OCI-LY1 (cell line): ENCODE data around the gene NFIB.

Source experiments
- EZH2 ChIP-seq: fragments of 200-600 bp; sonication (generic), shearing (Covaris generic); IDR thresholded peaks from 2 replicates; pipeline ENCODE4 v1.8.0; 2017; ENCODE audit warnings: borderline replicate concordance, mixed run types, mild to moderate bottlenecking, antibody characterized with exemption, low read length, moderate library complexity, mixed read lengths
- TF ChIP-seq, protein P1 (sequence below): fragments of 200-600 bp; sonication (generic), shearing (Covaris generic); IDR thresholded peaks from 2 replicates; pipeline ENCODE4 v1.5.1; 2017; ENCODE audit warnings: mild to moderate bottlenecking, antibody characterized with exemption, low read length, moderate library complexity, mixed read lengths

DNA sequence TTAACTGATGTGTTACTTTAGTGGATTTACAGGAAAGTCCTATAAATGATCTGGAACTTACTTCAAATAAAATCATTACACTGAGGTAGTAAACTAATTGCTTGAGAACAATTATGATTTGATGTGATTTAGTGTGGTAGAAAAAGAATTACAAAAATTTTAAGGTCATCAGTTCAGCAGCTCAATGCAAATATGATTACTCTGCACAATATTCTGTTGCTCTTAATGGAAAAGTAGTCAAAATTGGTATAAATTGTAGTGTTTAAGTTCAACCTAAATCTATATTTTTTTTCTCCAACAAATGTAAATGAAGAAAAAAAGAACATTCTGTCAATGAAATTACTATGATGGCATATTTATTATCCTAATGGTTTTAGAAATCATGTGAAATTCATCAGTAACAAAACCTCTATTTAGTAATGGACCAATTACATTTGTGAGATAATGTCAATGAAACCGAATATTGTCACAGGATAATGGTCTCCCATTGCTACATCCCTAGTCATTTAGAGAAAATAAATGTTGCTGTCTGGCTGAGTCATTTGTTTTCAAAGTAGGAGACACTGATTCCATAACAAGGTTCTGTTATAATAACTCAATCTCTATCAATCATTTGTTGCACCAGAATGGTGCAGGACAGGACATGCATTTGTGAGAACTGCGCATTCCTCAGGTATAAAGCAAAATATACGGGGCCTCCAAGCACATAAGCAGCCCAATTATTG, 177.1 kb downstream of the NFIB start:
- TF ChIP-seq, protein P1, sequence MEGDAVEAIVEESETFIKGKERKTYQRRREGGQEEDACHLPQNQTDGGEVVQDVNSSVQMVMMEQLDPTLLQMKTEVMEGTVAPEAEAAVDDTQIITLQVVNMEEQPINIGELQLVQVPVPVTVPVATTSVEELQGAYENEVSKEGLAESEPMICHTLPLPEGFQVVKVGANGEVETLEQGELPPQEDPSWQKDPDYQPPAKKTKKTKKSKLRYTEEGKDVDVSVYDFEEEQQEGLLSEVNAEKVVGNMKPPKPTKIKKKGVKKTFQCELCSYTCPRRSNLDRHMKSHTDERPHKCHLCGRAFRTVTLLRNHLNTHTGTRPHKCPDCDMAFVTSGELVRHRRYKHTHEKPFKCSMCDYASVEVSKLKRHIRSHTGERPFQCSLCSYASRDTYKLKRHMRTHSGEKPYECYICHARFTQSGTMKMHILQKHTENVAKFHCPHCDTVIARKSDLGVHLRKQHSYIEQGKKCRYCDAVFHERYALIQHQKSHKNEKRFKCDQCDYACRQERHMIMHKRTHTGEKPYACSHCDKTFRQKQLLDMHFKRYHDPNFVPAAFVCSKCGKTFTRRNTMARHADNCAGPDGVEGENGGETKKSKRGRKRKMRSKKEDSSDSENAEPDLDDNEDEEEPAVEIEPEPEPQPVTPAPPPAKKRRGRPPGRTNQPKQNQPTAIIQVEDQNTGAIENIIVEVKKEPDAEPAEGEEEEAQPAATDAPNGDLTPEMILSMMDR, result no peak
- no peak for TF ChIP-seq EZH2
